ENCODE data around the gene TSEN34. TPM values are rescaled to one million over a fixed set of nuclear protein-coding genes. Genes with fewer than 3 reads are reported as not detected.
"Not testable (repeated sequence)": the region's sequence is repeated elsewhere in the genome, so short reads cannot be mapped to it uniquely, and the experiment has no call there.

TSEN34 gene
- total RNA-seq, 2 experiments from 2014 or later = 8.0 to 8.5 TPM

DNA sequence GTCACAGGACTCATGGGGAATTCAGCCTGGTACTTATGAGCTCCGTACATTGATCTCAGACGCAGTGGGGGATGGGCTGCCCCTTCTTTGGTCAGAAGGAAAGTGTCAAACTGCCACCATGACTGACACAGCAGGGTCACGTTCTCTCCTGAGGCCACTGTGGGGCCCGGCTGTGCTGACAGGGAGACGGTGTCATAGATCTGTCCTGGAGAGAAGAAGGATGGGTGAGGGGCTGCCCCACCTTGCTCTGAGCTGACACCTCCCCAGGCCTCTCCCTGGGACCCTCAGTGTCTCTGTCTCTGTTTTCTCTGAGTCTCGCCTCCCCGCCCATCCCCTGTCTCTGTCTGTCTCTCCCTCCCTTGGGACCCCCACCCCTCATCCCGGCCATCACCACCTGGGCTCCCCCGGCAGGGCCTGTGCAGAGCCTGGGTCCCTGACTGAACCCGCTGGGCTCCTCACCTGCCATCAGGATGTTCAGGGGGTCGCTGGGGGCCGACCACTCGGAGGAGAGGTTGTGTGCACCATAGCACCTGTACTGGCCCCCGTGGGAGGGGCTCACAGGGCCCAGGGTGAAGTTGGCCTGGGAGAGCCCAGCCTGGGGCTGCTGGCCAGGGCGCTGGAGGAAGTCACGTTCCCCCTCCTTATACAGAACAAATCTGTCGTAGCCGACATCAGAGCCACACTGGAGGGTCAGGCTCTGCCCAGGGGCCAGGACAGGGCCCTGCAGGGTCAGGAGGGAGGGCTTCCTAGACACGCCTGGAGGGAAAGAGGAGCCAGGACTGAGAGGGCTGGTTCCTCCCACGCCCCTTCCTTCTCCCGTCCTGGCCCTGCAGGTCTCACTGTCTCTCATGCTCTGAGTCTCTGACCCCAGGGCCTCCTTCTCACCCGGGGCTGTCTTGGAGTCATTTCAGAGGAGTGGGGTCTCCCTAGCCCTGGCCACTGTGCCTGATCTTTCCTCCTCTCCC lies 49.5 kb downstream of the TSEN34 start:
- CTCF ChIA-PET; DNase-seq; H3K27me3 Mint-ChIP-seq (ENCODE audit: low read depth); intact Hi-C loops (cut with micrococcal nuclease); H3K9me3 Mint-ChIP-seq; H3K36me3 Mint-ChIP-seq (ENCODE audit: low read depth); H3K27ac Mint-ChIP-seq; H3K4me1 Mint-ChIP-seq (ENCODE audit: low read depth); H3K4me3 Mint-ChIP-seq: not testable (repeated sequence)

GRCh38 chr19:54242234-54242633 lies 51.1 kb downstream of the TSEN34 start:
- H3K4me1 Mint-ChIP-seq (ENCODE audit: low read depth); CTCF ChIA-PET; DNase-seq; H3K36me3 Mint-ChIP-seq (ENCODE audit: low read depth); intact Hi-C loops (cut with micrococcal nuclease); H3K27me3 Mint-ChIP-seq (ENCODE audit: low read depth); H3K27ac Mint-ChIP-seq; H3K4me3 Mint-ChIP-seq; H3K9me3 Mint-ChIP-seq: not testable (repeated sequence)

- intact Hi-C loops (cut with micrococcal nuclease); H3K9me3 Mint-ChIP-seq; H3K4me3 Mint-ChIP-seq; H3K4me1 Mint-ChIP-seq (ENCODE audit: low read depth); H3K36me3 Mint-ChIP-seq (ENCODE audit: low read depth); DNase-seq; H3K27me3 Mint-ChIP-seq (ENCODE audit: low read depth); CTCF ChIA-PET; H3K27ac Mint-ChIP-seq: not testable (repeated sequence)
Measured at GRCh38 chr19:54242646-54243045, 51.5 kb downstream of the TSEN34 start, which contains the start of gene LILRA6. Gene LILRA6 (minus strand): TSS chr19:54242790.

DNA sequence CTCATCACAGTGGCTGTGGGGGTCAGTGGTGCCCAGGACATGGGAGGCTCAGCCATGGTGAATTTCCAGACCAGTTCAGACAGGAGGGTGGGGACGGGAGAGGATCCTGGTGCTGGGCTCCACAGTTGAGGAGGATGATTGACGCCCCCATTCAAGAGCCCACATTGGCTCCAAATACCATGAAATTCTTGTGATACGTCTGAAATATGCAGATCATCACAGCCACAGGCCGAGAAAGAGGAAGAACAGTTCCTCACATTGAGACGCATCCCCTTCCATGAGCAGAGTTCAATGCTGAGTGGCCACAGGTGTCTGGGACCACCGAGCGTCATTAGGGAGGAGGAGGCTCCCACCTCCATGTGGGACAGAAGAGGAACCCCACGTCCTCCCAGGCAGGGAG lies 52.7 kb downstream of the TSEN34 start:
- H3K36me3 Mint-ChIP-seq (ENCODE audit: low read depth); H3K27ac Mint-ChIP-seq; H3K27me3 Mint-ChIP-seq (ENCODE audit: low read depth); DNase-seq; CTCF ChIA-PET; H3K9me3 Mint-ChIP-seq; H3K4me3 Mint-ChIP-seq: not testable (repeated sequence)
- peaks cover 12% of the 10 kb centered on the region for H3K4me1 Mint-ChIP-seq (ENCODE audit: low read depth)
- intact Hi-C loops (cut with micrococcal nuclease) = loop anchor here (2.0 kb wide), 1 partner anchor 21 kb away; the partner anchor contains the start of gene LILRB3

Other genes with a start within 250 kb of the TSEN34 start
- not detected for gene CACNG8, start 228.4 kb upstream of the TSEN34 start, total RNA-seq
- gene CACNG6, start 199.7 kb upstream of the TSEN34 start, total RNA-seq = not detected
- gene VSTM1, start 127.4 kb upstream of the TSEN34 start, total RNA-seq = not detected
- gene TARM1, start 109.9 kb upstream of the TSEN34 start, total RNA-seq = not detected
- under 1 TPM; 0.17 to 0.36 TPM for gene OSCAR, start 90.5 kb upstream of the TSEN34 start, total RNA-seq
- gene NDUFA3, start 88.5 kb upstream of the TSEN34 start, total RNA-seq = 100 to 1,000 TPM; 110 to 120 TPM
- gene TFPT, start 75.7 kb upstream of the TSEN34 start, total RNA-seq = 10 to 100 TPM; 17.0 to 17.3 TPM
- gene PRPF31, start 75.6 kb upstream of the TSEN34 start, total RNA-seq = 10 to 100 TPM; 67.5 to 71.8 TPM
- gene CNOT3, start 53.5 kb upstream of the TSEN34 start, total RNA-seq = 10 to 100 TPM; 50.4 to 58.3 TPM
- gene LENG1, start 31.6 kb upstream of the TSEN34 start, total RNA-seq = 1 to 10 TPM; 4.7 to 5.6 TPM
- gene TMC4, start 18.1 kb upstream of the TSEN34 start, total RNA-seq = under 1 TPM in 1 of 2 experiments, not detected in 1; 0.24 TPM
- 10 to 100 TPM; 33.7 to 36.1 TPM for gene MBOAT7, start 1.7 kb upstream of the TSEN34 start, total RNA-seq
- gene RPS9, start 9.6 kb downstream of the TSEN34 start, total RNA-seq = 1,000 to 10,000 TPM; 1,883 to 1,912 TPM
- gene LILRB3, start 31.7 kb downstream of the TSEN34 start, total RNA-seq = not detected
- not detected for gene LILRA6, start 51.5 kb downstream of the TSEN34 start, total RNA-seq
- gene LILRB5, start 66.0 kb downstream of the TSEN34 start, total RNA-seq = not detected
- gene LILRB2, start 89.8 kb downstream of the TSEN34 start, total RNA-seq = not detected
- not detected for gene LILRA5, start 121.9 kb downstream of the TSEN34 start, total RNA-seq
- gene LILRA4, start 147.9 kb downstream of the TSEN34 start, total RNA-seq = not detected
- 1 to 10 TPM; 5.2 to 5.7 TPM for gene LAIR1, start 173.6 kb downstream of the TSEN34 start, total RNA-seq
- gene TTYH1, start 224.2 kb downstream of the TSEN34 start, total RNA-seq = not detected